Middle frontal gyrus (tissue), 1 donor: ENCODE data around the gene MAK.
A peak's percentile ranks its signal among the peaks of the same experiment; 100 is the strongest.
"Not testable (repeated sequence)": the region's sequence is repeated elsewhere in the genome, so short reads cannot be mapped to it uniquely, and the experiment has no call there.

Experiments used
- DNase-seq: peaks from one replicate; pipeline ENCODE4 v3.0.0-alpha.2; 2015; ENCODE audit warnings: low spot score; ENCODE audit errors: extremely low spot score

MAK gene

GRCh38 chr6:10837995-10838793 is at the start of gene MAK:
Gene MAK (minus strand): TSS chr6:10838539. CDS start chr6:10830648, 7,891 bp downstream.
- peak; percentile 48 for DNase-seq

GRCh38 chr6:10886691-10887502 is 48.6 kb upstream of the MAK start, which contains the start of gene SYCP2L:
Gene SYCP2L (plus strand): TSS chr6:10887052. CDS start chr6:10887127, 75 bp downstream.
- no peak for DNase-seq

GRCh38 chr6:10886365-10886690 is 48.0 kb upstream of the MAK start:
- DNase-seq = not testable (repeated sequence)

- no peak for DNase-seq
These were observed 46.1 kb upstream of the MAK start for GRCh38 chr6:10884245-10884972.

- no peak for DNase-seq
These were observed 45.2 kb upstream of the MAK start for GRCh38 chr6:10883312-10884244.

GRCh38 chr6:10882657-10883171 is 44.4 kb upstream of the MAK start:
- DNase-seq = no peak

- DNase-seq = not testable (repeated sequence)
These were observed 43.9 kb upstream of the MAK start for GRCh38 chr6:10882253-10882630.

- DNase-seq = no peak
These were observed 42.0 kb upstream of the MAK start for GRCh38 chr6:10880366-10880765.

GRCh38 chr6:10877871-10878270 is 39.5 kb upstream of the MAK start:
- no peak for DNase-seq

- DNase-seq = no peak
These were observed 38.7 kb upstream of the MAK start for GRCh38 chr6:10877012-10877411.

- DNase-seq = no peak
These were observed 36.7 kb upstream of the MAK start for GRCh38 chr6:10875026-10875425.

GRCh38 chr6:10874207-10874606 is 35.9 kb upstream of the MAK start:
- no peak for DNase-seq

- DNase-seq = no peak
These were observed 35.0 kb upstream of the MAK start for GRCh38 chr6:10873374-10873773.

GRCh38 chr6:10867952-10868351 is 29.6 kb upstream of the MAK start:
- no peak for DNase-seq

- not testable (repeated sequence) for DNase-seq
These were observed 28.4 kb upstream of the MAK start for GRCh38 chr6:10866709-10867108.

GRCh38 chr6:10863031-10863430 is 24.7 kb upstream of the MAK start:
- not testable (repeated sequence) for DNase-seq

GRCh38 chr6:10862361-10862760 is 24.0 kb upstream of the MAK start:
- no peak for DNase-seq

GRCh38 chr6:10861086-10861485 is 22.7 kb upstream of the MAK start:
- no peak for DNase-seq

GRCh38 chr6:10857259-10857658 is 18.9 kb upstream of the MAK start:
- DNase-seq = no peak

- DNase-seq = no peak
These were observed 16.7 kb upstream of the MAK start for GRCh38 chr6:10854922-10855632.
